ENCODE measurements around the gene AKT3.
"Not testable (repeated sequence)": the region's sequence is repeated elsewhere in the genome, so short reads cannot be mapped to it uniquely, and the experiment has no call there.

AKT3 gene

DNA sequence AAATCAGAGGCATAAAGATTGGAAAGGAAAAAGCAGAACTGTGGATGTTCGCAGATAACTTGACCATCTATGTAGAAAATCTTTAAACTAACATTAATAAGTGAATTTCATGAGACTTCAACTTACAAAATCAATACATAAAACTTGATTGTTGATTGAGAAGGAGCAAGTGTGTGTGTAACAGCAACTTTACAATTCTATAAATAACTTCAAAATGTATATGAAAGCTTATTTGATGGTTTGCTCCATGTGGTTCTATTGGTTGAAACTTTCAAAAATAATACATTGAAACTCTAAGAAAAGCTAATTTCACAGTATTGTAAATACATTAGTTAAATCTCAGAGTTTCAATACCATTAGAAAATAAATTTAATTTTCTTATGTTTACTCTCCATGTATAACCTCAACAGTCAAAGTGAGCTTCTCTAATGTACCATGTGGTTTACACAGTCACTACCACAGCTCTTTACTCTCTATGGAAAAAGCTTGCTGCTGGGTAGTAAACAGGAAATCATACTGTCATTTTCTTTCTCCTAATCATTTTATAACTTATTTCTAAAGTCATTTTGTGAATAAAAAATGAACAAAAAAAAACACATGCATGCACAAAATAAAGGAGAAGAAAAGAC lies 12.0 kb downstream of the AKT3 start:
- no peak for DNase-seq

GRCh38 chr1:243834130-243834529 lies 15.9 kb downstream of the AKT3 start:
- no peak for DNase-seq

- DNase-seq: no peak
Observed at GRCh38 chr1:243831463-243831862, 18.6 kb downstream of the AKT3 start.

GRCh38 chr1:243827206-243827605 lies 22.8 kb downstream of the AKT3 start:
- DNase-seq: no peak

- DNase-seq: not testable (repeated sequence)
Observed at GRCh38 chr1:243824907-243825306, 25.1 kb downstream of the AKT3 start.

GRCh38 chr1:243821177-243821680 lies 28.8 kb downstream of the AKT3 start:
- no peak for DNase-seq

DNA sequence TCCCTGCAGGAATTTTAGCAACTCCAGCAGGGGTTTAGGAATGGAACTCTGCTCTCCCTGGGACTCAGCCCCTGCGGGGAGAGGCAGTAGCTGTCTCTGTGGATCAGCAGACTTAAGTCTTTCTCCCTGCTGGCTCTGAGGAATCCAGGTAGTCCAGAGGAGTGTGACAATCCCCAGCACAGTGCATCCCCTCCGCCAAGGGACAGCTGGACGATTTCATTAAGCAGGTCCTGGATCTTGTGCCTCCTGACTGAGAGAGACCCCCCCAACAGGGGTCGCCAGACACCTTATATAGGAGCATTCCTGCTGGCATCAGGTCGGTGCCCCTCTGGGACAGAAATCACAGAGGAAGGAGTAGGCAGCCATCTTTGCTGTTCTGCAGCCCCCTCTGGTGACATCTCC lies 30.6 kb downstream of the AKT3 start:
- DNase-seq: no peak

GRCh38 chr1:243818978-243819377 lies 31.1 kb downstream of the AKT3 start:
- DNase-seq: no peak

- DNase-seq: no peak
Observed at GRCh38 chr1:243814718-243815117, 35.3 kb downstream of the AKT3 start.

DNA sequence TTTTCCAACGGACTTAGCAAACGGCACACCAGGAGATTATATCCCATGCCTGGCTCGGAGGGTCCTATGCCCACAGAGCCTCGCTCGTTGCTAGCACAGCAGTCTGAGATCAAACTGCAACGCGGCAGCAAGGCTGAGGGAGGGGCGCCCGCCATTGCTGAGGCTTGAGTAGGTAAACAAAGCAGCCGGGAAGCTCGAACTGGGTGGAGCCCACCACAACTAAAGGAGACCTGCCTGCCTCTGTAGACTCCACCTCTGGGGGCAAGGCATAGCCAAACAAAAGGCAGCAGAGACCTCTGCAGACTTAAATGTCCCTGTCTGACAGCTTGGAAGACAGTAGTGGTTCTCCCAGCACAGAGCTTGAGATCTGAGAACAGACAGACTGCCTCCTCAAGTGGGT lies 42.7 kb downstream of the AKT3 start:
- DNase-seq: not testable (repeated sequence)

DNA sequence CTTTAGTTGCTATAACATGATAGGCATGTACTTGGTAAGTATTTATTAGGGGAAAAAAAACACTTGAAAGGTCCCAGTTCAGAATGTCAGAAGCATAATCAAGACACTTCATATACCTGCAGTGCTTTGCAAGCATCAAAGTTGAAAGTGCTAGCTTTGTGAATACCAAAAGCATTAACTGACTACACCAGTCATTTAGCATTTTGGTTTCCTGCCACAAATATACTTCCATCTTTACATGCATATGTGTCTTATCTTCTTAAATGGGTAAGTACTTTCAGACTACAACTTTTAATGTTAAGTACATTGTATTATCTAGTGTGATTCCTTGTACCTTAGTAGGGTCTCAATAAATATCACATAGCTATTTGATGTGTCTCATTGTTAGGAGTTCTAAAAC lies 43.7 kb downstream of the AKT3 start:
- no peak for DNase-seq

DNA sequence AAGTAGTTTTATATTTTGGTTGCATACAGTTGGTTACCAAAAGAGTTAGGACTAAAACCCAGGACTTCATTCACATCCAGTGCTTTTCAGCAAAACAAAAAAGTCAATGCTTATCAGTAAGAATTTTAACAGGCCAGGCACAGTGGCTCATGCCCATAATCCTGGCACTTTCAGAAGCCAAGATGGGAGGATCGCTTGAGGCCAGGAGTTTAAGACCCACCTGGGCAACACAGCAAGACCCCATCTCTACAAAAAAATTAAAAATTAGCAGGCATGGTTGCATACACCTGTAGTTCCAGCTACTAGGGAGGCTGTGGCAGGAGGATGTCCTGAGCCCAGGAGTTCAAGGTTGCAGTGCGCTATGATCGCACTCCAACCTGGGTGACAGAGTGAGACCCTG lies 47.3 kb downstream of the AKT3 start:
- no peak for DNase-seq

DNA sequence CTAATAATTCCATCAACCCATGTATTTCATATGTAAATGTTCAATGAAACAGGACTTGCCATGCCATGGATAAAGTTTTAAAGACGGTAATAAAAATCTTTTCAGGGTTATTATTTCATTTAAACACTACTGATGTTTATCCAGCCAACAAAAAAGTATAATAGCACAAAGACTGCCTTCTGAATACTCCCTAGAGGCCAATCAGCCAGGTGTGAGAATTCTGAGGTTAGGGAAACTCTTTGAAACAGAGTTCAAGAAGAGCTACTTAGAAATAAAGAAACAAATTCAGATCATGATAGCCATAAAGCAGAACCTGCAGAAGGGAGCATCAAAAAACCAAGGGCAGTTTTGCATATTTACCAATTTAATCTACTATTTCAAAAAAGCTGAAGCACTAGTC lies 48.7 kb downstream of the AKT3 start:
- DNase-seq: no peak

- DNase-seq: no peak
Observed at GRCh38 chr1:243799908-243800307, 50.1 kb downstream of the AKT3 start.

GRCh38 chr1:243798726-243799125 lies 51.3 kb downstream of the AKT3 start:
- DNase-seq: peak; percentile 4 to 45 (median 43)

- no peak for DNase-seq
Observed at GRCh38 chr1:243796016-243796415, 54.0 kb downstream of the AKT3 start.

DNA sequence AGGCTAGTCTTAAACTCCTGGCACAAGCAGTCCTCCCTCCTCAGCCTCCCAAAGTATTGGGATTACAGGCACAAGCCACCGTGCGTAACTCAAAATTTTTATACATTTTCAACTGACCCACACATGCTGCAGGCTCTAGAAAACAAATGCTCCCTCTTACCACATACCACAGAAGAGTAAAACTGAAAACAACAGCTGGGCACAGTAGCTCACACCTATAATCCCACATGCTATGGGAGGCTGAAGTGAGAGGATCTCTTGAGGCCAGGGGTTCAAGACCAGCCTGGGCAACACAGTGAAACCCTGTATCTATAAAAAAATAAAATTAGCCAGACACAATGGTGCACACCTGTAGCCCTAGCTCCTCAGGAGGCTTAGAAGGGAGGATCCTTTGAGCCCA lies 56.7 kb downstream of the AKT3 start:
- DNase-seq: no peak

GRCh38 chr1:243792891-243793290 lies 57.2 kb downstream of the AKT3 start:
- no peak for DNase-seq

GRCh38 chr1:243792401-243792800 lies 57.6 kb downstream of the AKT3 start:
- no peak for DNase-seq

DNA sequence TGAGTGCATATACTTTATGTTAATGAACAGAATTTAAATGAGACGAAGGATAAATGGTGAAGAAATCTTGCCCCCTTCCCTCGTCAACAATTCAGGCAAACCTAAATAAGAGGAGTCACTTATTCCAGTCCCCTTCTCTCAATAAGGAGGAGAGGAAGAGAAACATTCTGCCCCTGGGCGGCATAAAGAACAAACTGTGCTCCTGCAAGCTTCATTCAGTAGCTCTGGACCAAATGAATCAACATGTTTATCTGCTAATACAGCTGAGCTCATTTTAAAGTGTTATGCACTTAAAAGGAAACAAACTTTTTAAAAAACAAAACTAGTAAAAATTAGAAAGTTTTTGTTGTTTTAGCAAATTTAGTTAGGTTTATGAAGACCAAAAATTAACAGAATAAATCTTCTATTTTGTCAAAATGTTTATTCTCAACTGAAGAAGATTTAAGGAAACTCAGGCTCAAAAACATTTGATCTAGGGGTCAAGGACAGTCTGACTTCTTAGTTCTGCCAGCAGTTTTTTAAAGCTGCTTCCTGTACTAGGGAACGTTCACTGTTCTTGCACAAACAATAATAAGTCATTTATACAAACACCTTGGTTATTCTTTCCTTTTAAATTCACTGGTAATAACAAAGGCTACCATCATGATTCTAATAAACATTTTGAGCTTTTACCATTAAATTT lies 58.3 kb downstream of the AKT3 start:
- DNase-seq: no peak

GRCh38 chr1:243790404-243790803 lies 59.6 kb downstream of the AKT3 start:
- DNase-seq: no peak

- DNase-seq: no peak
Observed at GRCh38 chr1:243786531-243786930, 63.5 kb downstream of the AKT3 start.

GRCh38 chr1:243784506-243784905 lies 65.5 kb downstream of the AKT3 start:
- DNase-seq: no peak

GRCh38 chr1:243783714-243784113 lies 66.3 kb downstream of the AKT3 start:
- DNase-seq: no peak

All from suppressor macrophage treated with lipopolysaccharide for 1 hour (primary cell).